Keratinocyte (primary cell): ENCODE data around the gene PCDH15. TPM values are rescaled to one million over a fixed set of nuclear protein-coding genes. Genes with fewer than 3 reads are reported as not detected.

Experiments
- DNase-seq: peaks from one replicate; pipeline ENCODE4 v3.0.0-alpha.2; 2011; ENCODE audit warnings: low read depth, missing footprints, low spot score
- FAIRE-seq: peaks from 2 replicates; lab custom pipeline; 2011; peaks lifted over from hg19 to GRCh38; lab: Jason Lieb, UNC
- H2AFZ ChIP-seq: 2 replicates; pipeline ENCODE4 v1.6.0; 2012; ENCODE audit warnings: low read length, control low read depth, inconsistent platforms; ENCODE audit not compliant: control insufficient read depth
- H3K27ac ChIP-seq: 2 replicates; pipeline ENCODE4 v1.5.1; 2011; ENCODE audit warnings: low read length; ENCODE audit not compliant: control insufficient read depth, insufficient read depth
- H3K27me3 ChIP-seq: 3 replicates; pipeline ENCODE4 v1.6.0; 2011; ENCODE audit warnings: low read length; ENCODE audit not compliant: control insufficient read depth, insufficient read depth; ENCODE audit errors: extremely low read depth
- H3K36me3 ChIP-seq, 2 experiments: 2 replicates in 1 of 2; 3 replicates in 1 of 2; pipeline ENCODE4 v1.5.1; 2011; ENCODE audit warnings: low read length in 2 of 2, mild to moderate bottlenecking in 1 of 2; ENCODE audit not compliant: control insufficient read depth in 2 of 2, insufficient read depth in 2 of 2; ENCODE audit errors: extremely low read depth in 1 of 2
- H3K4me1 ChIP-seq: 3 replicates; pipeline ENCODE4 v1.5.1; 2011; ENCODE audit warnings: low read length; ENCODE audit not compliant: control insufficient read depth, insufficient read depth; ENCODE audit errors: extremely low read depth
- H3K4me2 ChIP-seq: 3 replicates; pipeline ENCODE4 v1.6.0; 2011; ENCODE audit warnings: low read depth, low read length; ENCODE audit not compliant: control insufficient read depth, insufficient read depth; ENCODE audit errors: extremely low read depth
- H3K4me3 ChIP-seq, 3 experiments: fragments of 200-600 bp in 1 of 3; sonication (generic) in 1 of 3; 2 replicates in 2 of 3; 3 replicates in 1 of 3; pipeline ENCODE4 v1.5.1; 2011 to 2016; ENCODE audit warnings: low read length in 3 of 3, mild to moderate bottlenecking in 3 of 3, control low read depth in 2 of 3, inconsistent platforms in 1 of 3, low read depth in 1 of 3, mixed read lengths in 1 of 3, mixed run types in 1 of 3, moderate library complexity in 1 of 3; ENCODE audit not compliant: control insufficient read depth in 2 of 3, insufficient read depth in 2 of 3; ENCODE audit errors: extremely low read depth in 1 of 3
- H3K79me2 ChIP-seq: 2 replicates; pipeline ENCODE4 v1.6.0; 2012; ENCODE audit warnings: low read length; ENCODE audit not compliant: control insufficient read depth, insufficient read depth
- H3K9ac ChIP-seq: 3 replicates; pipeline ENCODE4 v1.6.0; 2011; ENCODE audit warnings: low read length; ENCODE audit not compliant: control insufficient read depth, insufficient read depth; ENCODE audit errors: extremely low read depth
- H3K9me1 ChIP-seq: 3 replicates; pipeline ENCODE4 v1.6.0; 2011; ENCODE audit warnings: low read length; ENCODE audit not compliant: control insufficient read depth, insufficient read depth; ENCODE audit errors: extremely low read depth
- H3K9me3 ChIP-seq: 2 replicates; pipeline ENCODE4 v1.5.1; 2012; ENCODE audit warnings: low read depth, low read length; ENCODE audit not compliant: control insufficient read depth
- H4K20me1 ChIP-seq: 3 replicates; pipeline ENCODE4 v1.6.0; 2011; ENCODE audit warnings: low read length; ENCODE audit not compliant: control insufficient read depth, insufficient read depth; ENCODE audit errors: extremely low read depth
- EZH2 ChIP-seq: IDR thresholded peaks from one replicate; pipeline ENCODE4 v1.6.1; 2012; ENCODE audit warnings: inconsistent platforms, mild to moderate bottlenecking, low read length, moderate library complexity
- dilution Hi-C: fragments of 300-500 bp; cut with MboI; formaldehyde crosslinking; loops from one replicate; pipeline ENCODE4 v1.7.0; 2020; ENCODE audit warnings: low sequenced_read_pairs; ENCODE audit not compliant: extremely low pct_ligation_motif_present
- polyA plus RNA-seq, 5 experiments: library from polyadenylated mRNA; depleted of rRNA in 3 of 5; stranded (reverse) in 3 of 5; stranded (forward) in 1 of 5; unstranded in 1 of 5; fragments of >200 nt; gene quantifications; 1 replicate in 1 of 5; 2 replicates in 3 of 5; 3 replicates in 1 of 5; pipeline versions ENCODE4 v1.2.1 to v1.2.3, GENCODE V29; 2011 to 2012; ENCODE audit warnings: missing spikeins in 2 of 5, low read depth in 1 of 5, low replicate concordance in 1 of 5
- TF ChIP-seq, protein P1 (sequence below), 3 experiments: IDR thresholded peaks in 1 of 3; conservative IDR thresholded peaks in 1 of 3; optimal IDR thresholded peaks in 1 of 3; 2 replicates in 2 of 3; 3 replicates in 1 of 3; pipeline versions ENCODE3 to v1.5.1; 2011; ENCODE audit warnings: low read length in 3 of 3, mild to moderate bottlenecking in 3 of 3, moderate library complexity in 2 of 3, control low read depth in 1 of 3, inconsistent platforms in 1 of 3; ENCODE audit not compliant: insufficient read depth in 2 of 3; ENCODE audit errors: extremely low read depth in 1 of 3

PCDH15 gene
- polyA plus RNA-seq, 1 donor (not counting 4 experiments of a cell fraction or from before 2014, with no cell fraction given) = not detected

DNA sequence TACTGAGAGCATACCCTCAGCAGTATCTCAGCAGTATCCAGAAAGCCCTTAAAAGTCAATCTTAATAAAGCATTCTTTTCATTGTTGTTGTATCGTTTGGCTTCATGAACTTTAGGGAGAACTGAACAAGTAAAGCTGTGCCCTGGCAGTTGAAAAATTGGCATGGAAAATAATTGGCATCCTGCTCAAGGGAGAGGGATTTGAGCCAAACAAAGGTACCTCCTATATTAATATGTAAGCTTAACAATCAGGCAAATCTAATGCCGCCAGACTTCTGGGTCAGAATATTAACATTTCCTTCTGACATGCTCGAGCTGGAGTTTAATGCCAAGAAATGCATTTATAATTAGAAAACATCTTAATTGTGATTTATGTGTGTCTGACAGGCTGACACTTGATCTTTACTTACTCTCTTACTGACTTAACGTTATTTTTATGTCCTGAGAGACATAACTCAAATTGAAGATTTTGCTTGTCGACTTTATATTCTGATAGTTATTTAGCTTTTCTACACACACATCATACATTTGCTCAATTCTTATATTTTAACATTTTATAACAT lies 42.1 kb upstream of the PCDH15 start:
- TF ChIP-seq, protein P1, sequence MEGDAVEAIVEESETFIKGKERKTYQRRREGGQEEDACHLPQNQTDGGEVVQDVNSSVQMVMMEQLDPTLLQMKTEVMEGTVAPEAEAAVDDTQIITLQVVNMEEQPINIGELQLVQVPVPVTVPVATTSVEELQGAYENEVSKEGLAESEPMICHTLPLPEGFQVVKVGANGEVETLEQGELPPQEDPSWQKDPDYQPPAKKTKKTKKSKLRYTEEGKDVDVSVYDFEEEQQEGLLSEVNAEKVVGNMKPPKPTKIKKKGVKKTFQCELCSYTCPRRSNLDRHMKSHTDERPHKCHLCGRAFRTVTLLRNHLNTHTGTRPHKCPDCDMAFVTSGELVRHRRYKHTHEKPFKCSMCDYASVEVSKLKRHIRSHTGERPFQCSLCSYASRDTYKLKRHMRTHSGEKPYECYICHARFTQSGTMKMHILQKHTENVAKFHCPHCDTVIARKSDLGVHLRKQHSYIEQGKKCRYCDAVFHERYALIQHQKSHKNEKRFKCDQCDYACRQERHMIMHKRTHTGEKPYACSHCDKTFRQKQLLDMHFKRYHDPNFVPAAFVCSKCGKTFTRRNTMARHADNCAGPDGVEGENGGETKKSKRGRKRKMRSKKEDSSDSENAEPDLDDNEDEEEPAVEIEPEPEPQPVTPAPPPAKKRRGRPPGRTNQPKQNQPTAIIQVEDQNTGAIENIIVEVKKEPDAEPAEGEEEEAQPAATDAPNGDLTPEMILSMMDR (optimal IDR thresholded peaks at IDR 0.05 in 1 of 3, IDR thresholded peaks at IDR 0.05 in 1 of 3, conservative IDR thresholded peaks at IDR 0.05 in 1 of 3; ENCODE audit: extremely low read depth in 1 of 3, insufficient read depth in 2 of 3, low read length in 3 of 3) = no peak
- no peak for TF ChIP-seq EZH2
- no peak overlapping the region for H3K4me3 ChIP-seq
- H3K27me3 ChIP-seq = no peaks in the 10 kb centered on the region
- no peaks in the 10 kb centered on the region for H4K20me1 ChIP-seq
- H3K9me1 ChIP-seq = no peaks in the 10 kb centered on the region
- H3K9ac ChIP-seq = no peak overlapping the region
- no peaks in the 10 kb centered on the region for H3K9me3 ChIP-seq
- H3K4me2 ChIP-seq = no peak overlapping the region
- no peak overlapping the region for H3K27ac ChIP-seq
- no peak for FAIRE-seq
- H3K79me2 ChIP-seq = no peaks in the 10 kb centered on the region
- no peaks in the 10 kb centered on the region for H3K4me1 ChIP-seq
- peak overlapping the region; percentile 53 for H2AFZ ChIP-seq
- no peaks in the 10 kb centered on the region for H3K36me3 ChIP-seq
- dilution Hi-C loops = no loop called here
- DNase-seq = no peak

DNA sequence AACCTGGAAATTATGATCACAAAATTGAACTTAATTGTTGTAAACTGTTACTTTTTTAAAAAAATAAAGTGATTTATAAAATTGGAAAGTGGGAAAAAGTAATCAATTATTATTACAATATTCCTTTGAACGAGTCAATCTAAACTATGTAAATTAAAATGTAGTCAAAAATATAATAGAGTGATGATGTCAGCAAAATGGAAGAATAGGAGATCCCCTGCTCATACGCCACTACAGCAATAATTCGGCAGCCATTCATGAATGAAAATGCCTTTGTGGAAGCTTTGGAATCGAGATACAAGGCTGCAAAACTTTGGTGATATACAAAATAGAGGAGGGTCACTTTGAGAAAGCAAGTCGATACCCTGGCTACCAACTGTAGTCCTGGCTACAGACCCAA lies 36.4 kb upstream of the PCDH15 start:
- H3K9ac ChIP-seq = no peak overlapping the region
- H3K4me2 ChIP-seq = no peak overlapping the region
- H4K20me1 ChIP-seq = no peaks in the 10 kb centered on the region
- no peak overlapping the region for H3K27ac ChIP-seq
- no peaks in the 10 kb centered on the region for H3K4me1 ChIP-seq
- TF ChIP-seq, protein P1 (optimal IDR thresholded peaks at IDR 0.05 in 1 of 3, IDR thresholded peaks at IDR 0.05 in 1 of 3, conservative IDR thresholded peaks at IDR 0.05 in 1 of 3; ENCODE audit: extremely low read depth in 1 of 3, insufficient read depth in 2 of 3, low read length in 3 of 3) = no peak
- no peak for TF ChIP-seq EZH2
- FAIRE-seq = no peak
- no peaks in the 10 kb centered on the region for H3K9me1 ChIP-seq
- DNase-seq = no peak
- H3K36me3 ChIP-seq = no peaks in the 10 kb centered on the region
- no peak overlapping the region for H3K4me3 ChIP-seq
- H3K27me3 ChIP-seq = no peaks in the 10 kb centered on the region
- no peaks in the 10 kb centered on the region for H3K9me3 ChIP-seq
- dilution Hi-C loops = no loop called here
- H2AFZ ChIP-seq = no peak overlapping the region
- no peaks in the 10 kb centered on the region for H3K79me2 ChIP-seq
